DND-41 (cell line): Measurements from ENCODE around the gene DPH1.

Experiments used
- EZH2 ChIP-seq: IDR thresholded peaks from 3 replicates; pipeline ENCODE4 v1.6.1; 2012; ENCODE audit warnings: borderline replicate concordance, low read depth, mild to moderate bottlenecking, moderate library complexity, low read length, inconsistent platforms; ENCODE audit not compliant: severe bottlenecking
- TF ChIP-seq, protein P1 (sequence below): IDR thresholded peaks from 2 replicates; pipeline ENCODE4 v1.5.1; 2012; ENCODE audit warnings: borderline replicate concordance, low read length, moderate library complexity, mild to moderate bottlenecking; ENCODE audit not compliant: poor library complexity, severe bottlenecking; ENCODE audit errors: extremely low read depth

DNA sequence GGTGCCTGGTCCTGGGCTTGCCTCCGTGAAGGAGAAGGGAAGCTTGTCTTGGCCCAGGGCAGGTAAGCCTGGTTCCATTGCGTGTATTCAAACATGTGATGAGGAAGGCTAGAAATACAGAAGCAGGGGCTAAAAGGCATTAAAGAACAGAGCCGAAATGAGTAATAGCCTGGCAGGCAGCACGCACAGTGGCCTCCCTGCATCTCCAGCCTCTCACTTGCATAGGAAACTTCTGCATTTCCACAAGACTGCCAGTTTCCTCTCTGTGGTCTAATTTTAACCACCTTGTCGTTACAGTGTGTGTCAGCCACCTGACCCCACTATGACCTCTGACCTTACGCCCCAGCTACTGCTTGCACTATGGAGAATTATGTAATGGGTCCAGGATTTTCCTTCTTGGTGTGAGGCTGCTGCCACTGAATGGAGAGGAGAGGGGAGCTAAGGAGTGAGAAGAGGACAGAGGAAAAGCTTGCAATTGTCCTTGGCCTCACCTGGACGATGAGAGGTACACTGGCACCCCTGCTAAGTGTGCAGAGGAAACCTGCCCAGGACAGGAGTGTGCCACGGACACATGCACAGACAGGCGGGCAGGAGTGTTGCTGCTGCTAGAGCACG lies 57.8 kb downstream of the DPH1 start:
- no peak for TF ChIP-seq EZH2
- TF ChIP-seq, protein P1, sequence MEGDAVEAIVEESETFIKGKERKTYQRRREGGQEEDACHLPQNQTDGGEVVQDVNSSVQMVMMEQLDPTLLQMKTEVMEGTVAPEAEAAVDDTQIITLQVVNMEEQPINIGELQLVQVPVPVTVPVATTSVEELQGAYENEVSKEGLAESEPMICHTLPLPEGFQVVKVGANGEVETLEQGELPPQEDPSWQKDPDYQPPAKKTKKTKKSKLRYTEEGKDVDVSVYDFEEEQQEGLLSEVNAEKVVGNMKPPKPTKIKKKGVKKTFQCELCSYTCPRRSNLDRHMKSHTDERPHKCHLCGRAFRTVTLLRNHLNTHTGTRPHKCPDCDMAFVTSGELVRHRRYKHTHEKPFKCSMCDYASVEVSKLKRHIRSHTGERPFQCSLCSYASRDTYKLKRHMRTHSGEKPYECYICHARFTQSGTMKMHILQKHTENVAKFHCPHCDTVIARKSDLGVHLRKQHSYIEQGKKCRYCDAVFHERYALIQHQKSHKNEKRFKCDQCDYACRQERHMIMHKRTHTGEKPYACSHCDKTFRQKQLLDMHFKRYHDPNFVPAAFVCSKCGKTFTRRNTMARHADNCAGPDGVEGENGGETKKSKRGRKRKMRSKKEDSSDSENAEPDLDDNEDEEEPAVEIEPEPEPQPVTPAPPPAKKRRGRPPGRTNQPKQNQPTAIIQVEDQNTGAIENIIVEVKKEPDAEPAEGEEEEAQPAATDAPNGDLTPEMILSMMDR: no peak
